GM06990 (cell line): ENCODE data around the gene ANKS1B.

Experiments
- DNase-seq: peaks from one replicate; pipeline ENCODE4 v3.0.0-alpha.2; 2011; ENCODE audit not compliant: insufficient read length; ENCODE audit errors: extremely low read depth
- H3K27me3 ChIP-seq: replicated peaks from 2 replicates; pipeline ENCODE4 v1.6.0; 2011; ENCODE audit warnings: low read length; ENCODE audit not compliant: control insufficient read depth, insufficient read depth
- H3K36me3 ChIP-seq: 2 replicates; pipeline ENCODE4 v1.5.1; 2011; ENCODE audit warnings: low read length; ENCODE audit not compliant: control insufficient read depth, insufficient read depth
- H3K4me3 ChIP-seq: replicated peaks from 2 replicates; pipeline ENCODE4 v1.5.1; 2011; ENCODE audit warnings: low read depth, mild to moderate bottlenecking, control low read depth, low read length
- TF ChIP-seq, protein P1 (sequence below): IDR thresholded peaks from 2 replicates; pipeline ENCODE4 v1.5.1; 2011; ENCODE audit warnings: low read length, control low read depth, mild to moderate bottlenecking, inconsistent platforms; ENCODE audit not compliant: insufficient read depth, poor library complexity, severe bottlenecking

ANKS1B gene

DNA sequence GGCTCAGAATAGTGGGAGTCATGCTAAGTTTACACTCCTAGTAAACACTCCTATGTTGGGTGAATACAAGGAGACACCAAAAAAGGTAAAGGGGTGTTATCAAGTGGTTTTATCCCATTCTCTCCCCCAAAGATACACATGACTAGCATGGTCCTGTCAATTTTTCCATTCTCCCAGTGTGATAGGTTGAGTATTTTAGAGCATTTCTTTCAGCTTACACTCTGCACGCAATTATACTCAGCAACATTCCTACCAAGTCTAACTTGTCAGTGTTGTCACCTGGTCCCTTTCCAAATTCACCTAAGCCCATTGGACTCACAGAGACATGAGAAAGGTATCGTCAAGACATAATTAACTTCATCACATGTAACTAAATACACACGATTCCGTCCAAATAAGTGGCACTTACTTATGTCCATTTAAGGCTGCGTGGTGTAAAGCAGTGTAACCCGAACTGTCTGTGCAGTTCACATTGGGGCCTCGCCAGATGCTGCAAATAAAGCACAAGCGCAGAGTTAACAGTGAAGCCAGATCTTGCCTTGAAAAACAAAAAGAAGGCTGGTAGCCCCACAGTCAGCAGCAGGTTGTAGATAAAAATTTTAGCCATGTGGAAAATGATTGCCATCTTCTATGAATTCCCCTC is 159.7 kb downstream of the ANKS1B start:
- Histone ChIP-seq H3K27me3 (no peaks in the 10 kb centered on the region), H3K4me3 (no peak overlapping the region), H3K36me3 (no peaks in the 10 kb centered on the region)
- TF ChIP-seq, protein P1, sequence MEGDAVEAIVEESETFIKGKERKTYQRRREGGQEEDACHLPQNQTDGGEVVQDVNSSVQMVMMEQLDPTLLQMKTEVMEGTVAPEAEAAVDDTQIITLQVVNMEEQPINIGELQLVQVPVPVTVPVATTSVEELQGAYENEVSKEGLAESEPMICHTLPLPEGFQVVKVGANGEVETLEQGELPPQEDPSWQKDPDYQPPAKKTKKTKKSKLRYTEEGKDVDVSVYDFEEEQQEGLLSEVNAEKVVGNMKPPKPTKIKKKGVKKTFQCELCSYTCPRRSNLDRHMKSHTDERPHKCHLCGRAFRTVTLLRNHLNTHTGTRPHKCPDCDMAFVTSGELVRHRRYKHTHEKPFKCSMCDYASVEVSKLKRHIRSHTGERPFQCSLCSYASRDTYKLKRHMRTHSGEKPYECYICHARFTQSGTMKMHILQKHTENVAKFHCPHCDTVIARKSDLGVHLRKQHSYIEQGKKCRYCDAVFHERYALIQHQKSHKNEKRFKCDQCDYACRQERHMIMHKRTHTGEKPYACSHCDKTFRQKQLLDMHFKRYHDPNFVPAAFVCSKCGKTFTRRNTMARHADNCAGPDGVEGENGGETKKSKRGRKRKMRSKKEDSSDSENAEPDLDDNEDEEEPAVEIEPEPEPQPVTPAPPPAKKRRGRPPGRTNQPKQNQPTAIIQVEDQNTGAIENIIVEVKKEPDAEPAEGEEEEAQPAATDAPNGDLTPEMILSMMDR: no peak
- no peak for DNase-seq

DNA sequence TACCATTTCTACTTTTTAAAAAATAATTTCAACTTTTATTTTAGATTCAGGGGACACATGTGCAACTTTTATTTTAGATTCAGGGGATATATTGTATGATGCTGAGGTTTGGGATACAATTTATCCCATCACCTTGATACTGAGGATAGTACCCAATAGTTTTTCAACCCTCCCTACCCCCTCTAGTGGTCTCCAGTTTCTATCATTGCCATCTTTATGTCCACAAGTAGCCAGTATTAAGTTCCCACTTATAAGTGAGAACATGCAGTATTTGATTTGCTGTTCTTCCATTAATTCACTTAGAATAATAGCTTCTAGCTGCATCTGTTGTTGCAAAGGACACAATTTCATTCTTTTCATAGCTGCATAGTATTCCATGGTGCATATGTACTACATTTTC is 162.5 kb downstream of the ANKS1B start:
- DNase-seq: no peak
- Histone ChIP-seq H3K4me3 (no peak overlapping the region), H3K27me3 (no peaks in the 10 kb centered on the region), H3K36me3 (no peaks in the 10 kb centered on the region)
- TF ChIP-seq, protein P1: no peak

DNA sequence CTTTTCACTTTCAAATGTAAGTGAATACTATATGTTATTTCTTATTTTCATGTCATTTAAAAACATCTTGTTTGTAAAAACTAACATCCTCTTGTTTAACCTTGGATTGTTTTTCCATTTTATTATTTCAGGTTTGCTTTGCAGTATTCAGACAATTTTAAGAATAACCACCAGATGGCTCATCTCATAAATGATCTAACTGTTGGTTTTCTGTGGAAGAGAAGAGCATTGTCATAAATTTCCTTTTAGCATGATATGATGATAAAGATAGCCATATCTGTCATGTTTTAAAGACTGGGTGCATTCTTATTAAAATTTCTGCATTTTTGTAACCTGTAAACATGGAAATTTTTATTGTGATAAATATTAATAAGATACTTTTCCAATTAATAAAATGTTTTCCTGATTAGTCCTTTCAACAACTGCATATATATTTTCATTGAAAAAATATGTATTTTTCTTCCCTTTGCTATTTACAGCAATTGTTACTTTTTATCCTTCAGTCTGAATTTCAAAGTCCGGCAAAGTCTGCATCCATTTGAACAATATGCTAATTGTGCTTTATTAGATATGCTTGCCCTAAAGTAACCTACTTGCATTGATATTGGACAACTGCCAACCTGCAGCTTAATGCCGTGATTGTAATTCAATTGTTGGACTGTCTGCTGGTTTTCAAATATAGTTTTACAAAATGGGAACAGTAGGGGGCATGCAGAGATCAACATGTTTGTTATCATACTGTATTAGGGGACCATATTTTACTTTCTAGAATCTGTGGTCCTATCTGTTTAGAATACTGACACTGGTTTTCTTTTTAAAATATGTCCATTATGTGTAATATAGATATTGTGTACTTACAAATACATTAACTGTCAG is 173.8 kb downstream of the ANKS1B start:
- no peak for DNase-seq
- TF ChIP-seq, protein P1: peak; percentile 22
- H3K4me3 ChIP-seq: no peak overlapping the region
- H3K27me3 ChIP-seq: no peaks in the 10 kb centered on the region
- H3K36me3 ChIP-seq: no peaks in the 10 kb centered on the region

DNA sequence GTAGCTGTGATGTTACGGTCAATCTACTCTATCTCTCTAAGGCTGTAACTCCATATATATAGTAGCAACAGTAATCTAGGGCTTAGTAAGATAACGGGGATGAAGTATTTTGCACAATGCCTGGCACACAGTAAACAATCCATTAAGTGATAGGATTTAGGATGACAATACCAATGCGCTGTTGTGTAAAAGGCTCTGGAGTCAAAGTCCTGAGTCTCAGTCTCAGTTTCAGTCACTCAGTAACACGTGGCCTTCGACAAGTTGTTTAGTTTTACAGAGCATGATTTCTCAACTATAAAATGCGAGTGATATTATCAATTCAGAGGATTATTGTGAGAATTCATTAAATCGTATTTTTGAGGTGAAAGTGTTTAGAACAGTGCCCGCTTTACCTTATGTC is 174.8 kb downstream of the ANKS1B start:
- Histone ChIP-seq H3K36me3 (no peaks in the 10 kb centered on the region), H3K27me3 (no peaks in the 10 kb centered on the region), H3K4me3 (no peak overlapping the region)
- TF ChIP-seq, protein P1: no peak
- no peak for DNase-seq

DNA sequence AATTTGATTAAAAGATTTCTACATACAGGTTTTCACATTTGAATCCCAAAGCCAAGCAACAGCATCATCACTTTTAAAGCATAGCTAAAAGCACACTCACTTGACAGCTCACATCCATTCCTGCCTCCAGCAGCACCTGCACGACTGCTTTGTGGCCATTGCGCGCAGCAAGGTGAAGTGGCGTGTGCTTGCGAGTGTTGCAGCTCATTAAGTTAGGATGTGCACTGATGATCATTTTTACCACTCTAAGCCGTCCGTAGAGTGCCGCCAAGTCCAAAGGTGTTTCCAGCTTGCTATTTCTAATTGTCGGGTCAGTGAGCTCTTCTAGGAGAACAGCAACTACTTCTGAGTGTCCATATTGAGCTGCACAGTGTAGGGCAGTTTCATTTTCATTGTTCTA is 178.4 kb downstream of the ANKS1B start:
- no peak overlapping the region for H3K4me3 ChIP-seq
- no peak for DNase-seq
- TF ChIP-seq, protein P1: no peak
- H3K36me3 ChIP-seq: no peaks in the 10 kb centered on the region
- no peaks in the 10 kb centered on the region for H3K27me3 ChIP-seq

DNA sequence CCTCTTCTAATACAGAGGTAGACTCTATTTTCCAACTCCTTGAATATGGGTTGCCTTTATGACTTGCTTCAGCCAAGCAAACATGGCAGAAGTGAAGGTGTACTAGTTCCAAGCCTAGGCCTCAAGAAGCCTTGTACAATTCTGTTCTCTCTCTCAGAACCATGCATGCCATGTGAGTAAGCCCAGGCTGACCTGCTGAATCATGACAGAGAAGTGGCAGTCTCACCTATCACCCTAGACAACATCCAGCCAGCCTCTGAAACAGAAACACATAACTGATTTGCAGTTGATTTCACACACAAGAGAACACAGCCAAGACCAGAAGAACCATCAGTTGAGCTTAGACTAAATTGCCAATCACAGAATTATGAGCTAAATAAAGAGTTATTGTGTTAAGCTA is 180.0 kb downstream of the ANKS1B start:
- DNase-seq: no peak
- Histone ChIP-seq H3K4me3 (no peak overlapping the region), H3K36me3 (no peaks in the 10 kb centered on the region), H3K27me3 (no peaks in the 10 kb centered on the region)
- TF ChIP-seq, protein P1: no peak
